ENCODE results near the gene CRIP3. TPM values are rescaled to one million over a fixed set of nuclear protein-coding genes. Genes with fewer than 3 reads are reported as not detected.
A peak's percentile ranks its signal among the peaks of the same experiment; 100 is the strongest.
"Not testable (repeated sequence)": the region's sequence is repeated elsewhere in the genome, so short reads cannot be mapped to it uniquely, and the experiment has no call there.

Gene CRIP3
- total RNA-seq (1.4 and 5.2 TPM in 2 replicates), polyA plus RNA-seq (3.6 and 3.8 TPM in 2 replicates)

- peak; percentile 33 for TF ChIP-seq CTCF (IDR thresholded peaks at IDR 0.05; ENCODE audit: low read depth, low read length)
- H3K4me3 ChIP-seq, result peak within 1 kb of the TSS; percentile 9
- no peaks in the 10 kb centered on the region for H3K9me3 ChIP-seq (ENCODE audit: low read depth)
- no peaks in the 10 kb centered on the region for H3K4me1 ChIP-seq (ENCODE audit: low read depth)
- peak; percentile 36 to 67 for DNase-seq (ENCODE audit: low read depth in 1 of 2, low spot score in 1 of 2)
- no peaks in the 10 kb centered on the region for H3K36me3 ChIP-seq
- H3K27ac ChIP-seq, result no peak within 1 kb of the TSS
- H3K27me3 ChIP-seq, result peaks cover 11% of the 10 kb centered on the region
These were observed at the start of gene CRIP3 for GRCh38 chr6:43308101-43308989. Gene CRIP3 (minus strand): TSS chr6:43308826. CDS start chr6:43308792, 34 bp downstream.

GRCh38 chr6:43355862-43356590 lies 47.4 kb upstream of the CRIP3 start:
- peaks cover 60% of the 10 kb centered on the region for H3K36me3 ChIP-seq
- H3K27ac ChIP-seq, result peak overlapping the region; percentile 15
- peak; percentile 31 to 39 for DNase-seq (ENCODE audit: low read depth in 1 of 2, low spot score in 1 of 2)
- no peaks in the 10 kb centered on the region for H3K4me1 ChIP-seq (ENCODE audit: low read depth)
- H3K9me3 ChIP-seq (ENCODE audit: low read depth), result no peaks in the 10 kb centered on the region
- no peaks in the 10 kb centered on the region for H3K27me3 ChIP-seq
- TF ChIP-seq CTCF (IDR thresholded peaks at IDR 0.05; ENCODE audit: low read depth, low read length), result peak; percentile 42
- no peak overlapping the region for H3K4me3 ChIP-seq

GRCh38 chr6:43351951-43352350 lies 43.3 kb upstream of the CRIP3 start:
- H3K4me3 ChIP-seq; H3K27ac ChIP-seq; H3K4me1 ChIP-seq (ENCODE audit: low read depth); H3K27me3 ChIP-seq; DNase-seq (ENCODE audit: low read depth in 1 of 2, low spot score in 1 of 2); H3K9me3 ChIP-seq (ENCODE audit: low read depth): not testable (repeated sequence)
- peaks cover 53% of the 10 kb centered on the region for H3K36me3 ChIP-seq

GRCh38 chr6:43347444-43347843 lies 38.8 kb upstream of the CRIP3 start:
- H3K4me1 ChIP-seq (ENCODE audit: low read depth), result no peaks in the 10 kb centered on the region
- TF ChIP-seq CTCF (IDR thresholded peaks at IDR 0.05; ENCODE audit: low read depth, low read length), result no peak
- H3K4me3 ChIP-seq, result no peak overlapping the region
- no peaks in the 10 kb centered on the region for H3K9me3 ChIP-seq (ENCODE audit: low read depth)
- H3K27me3 ChIP-seq, result no peaks in the 10 kb centered on the region
- DNase-seq (ENCODE audit: low read depth in 1 of 2, low spot score in 1 of 2), result no peak
- peaks cover 48% of the 10 kb centered on the region for H3K36me3 ChIP-seq
- no peak overlapping the region for H3K27ac ChIP-seq

- H3K36me3 ChIP-seq, result peaks cover 52% of the 10 kb centered on the region
- H3K27me3 ChIP-seq, result no peaks in the 10 kb centered on the region
- no peak for TF ChIP-seq CTCF (IDR thresholded peaks at IDR 0.05; ENCODE audit: low read depth, low read length)
- no peaks in the 10 kb centered on the region for H3K9me3 ChIP-seq (ENCODE audit: low read depth)
- H3K27ac ChIP-seq, result no peak overlapping the region
- no peaks in the 10 kb centered on the region for H3K4me1 ChIP-seq (ENCODE audit: low read depth)
- H3K4me3 ChIP-seq, result no peak overlapping the region
- DNase-seq (ENCODE audit: low read depth in 1 of 2, low spot score in 1 of 2), result no peak
These were observed 38.4 kb upstream of the CRIP3 start for GRCh38 chr6:43347021-43347420.

- not testable (repeated sequence) for H3K27me3 ChIP-seq; H3K4me1 ChIP-seq (ENCODE audit: low read depth); H3K27ac ChIP-seq; H3K9me3 ChIP-seq (ENCODE audit: low read depth); DNase-seq (ENCODE audit: low read depth in 1 of 2, low spot score in 1 of 2); H3K4me3 ChIP-seq
- H3K36me3 ChIP-seq, result peaks cover 55% of the 10 kb centered on the region
These were observed 37.6 kb upstream of the CRIP3 start for GRCh38 chr6:43346243-43346642.

Measured in cardiac muscle cell (in vitro differentiated cells and primary cell).